Hematopoietic multipotent progenitor cell treated with erythropoietin and hydrocortisone succinate and interleukin-3 and kit ligand, for 15 days (in vitro differentiated cells): ENCODE measurements around the gene CAPG.
A peak's percentile ranks its signal among the peaks of the same experiment; 100 is the strongest.
"Not testable (repeated sequence)": the region's sequence is repeated elsewhere in the genome, so short reads cannot be mapped to it uniquely, and the experiment has no call there.

Experiments used
- DNase-seq: peaks from one replicate; pipeline ENCODE4 v3.0.0-alpha.2; 2015; ENCODE audit warnings: low spot score

Gene CAPG

DNA sequence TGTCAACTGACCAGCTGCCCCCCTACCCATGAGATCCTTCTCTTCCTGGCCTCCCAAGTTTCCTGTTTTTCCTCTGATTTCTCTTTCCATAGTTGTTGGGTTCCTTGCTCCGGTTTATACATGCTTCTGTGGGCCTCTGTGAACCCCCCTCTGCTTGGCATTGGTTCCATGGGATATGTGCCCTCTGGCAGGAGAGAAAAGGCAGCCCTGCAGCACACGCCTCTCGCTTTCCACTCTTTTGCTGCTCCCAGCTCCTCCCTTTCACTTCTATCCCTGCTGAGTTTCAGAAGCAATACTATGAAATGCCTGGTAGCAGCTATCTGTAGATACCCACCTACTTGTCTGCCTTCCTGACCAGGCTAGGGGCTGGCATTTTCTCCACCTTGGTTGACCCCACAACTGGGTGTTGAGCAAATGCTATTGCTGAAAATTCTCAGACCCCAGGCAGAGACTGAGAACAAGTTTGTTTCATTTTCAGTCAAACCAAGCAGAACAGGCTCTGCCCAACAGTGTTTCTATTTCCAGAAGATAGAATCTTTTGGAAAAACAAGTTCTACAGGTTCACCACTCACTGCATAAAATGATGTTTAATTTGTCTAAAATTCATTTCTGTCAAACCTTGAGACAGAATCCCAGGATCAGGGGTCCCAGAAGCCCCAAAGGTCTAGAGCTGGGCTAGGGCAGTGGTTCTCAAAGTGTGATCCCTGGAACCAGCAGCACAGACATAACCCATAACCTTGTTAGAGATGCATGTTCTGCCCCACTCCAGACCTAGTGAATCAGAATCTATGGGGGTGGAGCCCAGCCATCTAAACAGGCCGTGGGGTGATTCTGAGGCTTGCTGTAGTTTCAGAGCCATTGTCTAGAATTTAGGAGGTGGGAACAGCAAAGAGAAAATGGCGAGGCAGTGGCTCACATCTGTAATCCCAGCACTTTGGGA lies 13.4 kb downstream of the CAPG start:
- DNase-seq = no peak

DNA sequence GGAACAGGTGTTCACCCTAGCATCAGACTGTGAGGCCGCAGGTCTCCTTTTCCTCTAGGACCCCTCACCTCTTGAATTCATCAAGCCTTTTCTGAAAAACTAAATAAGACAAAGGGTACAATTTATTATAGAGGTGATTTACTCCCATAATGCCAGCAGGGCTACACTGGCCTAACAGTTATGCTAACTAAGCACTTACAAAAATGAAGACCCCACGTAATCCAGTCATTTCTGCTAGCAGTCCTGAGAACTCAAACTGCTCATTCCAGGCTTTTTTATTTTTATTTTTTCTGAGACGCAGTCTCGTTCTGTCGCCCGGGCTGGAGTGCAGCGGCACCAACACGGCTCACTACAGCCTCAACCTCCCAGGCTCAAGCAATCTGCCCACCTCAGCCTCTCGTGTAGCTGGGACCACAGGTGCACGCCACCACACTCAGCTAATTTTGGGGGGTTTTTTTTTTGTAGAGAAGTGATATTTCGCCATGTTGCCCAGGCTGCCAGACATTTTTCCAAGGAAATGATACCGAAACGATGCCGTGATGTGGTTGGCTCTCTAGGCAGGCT lies 14.2 kb downstream of the CAPG start:
- DNase-seq = no peak

- no peak for DNase-seq
Measured at GRCh38 chr2:85394976-85395375, 15.2 kb downstream of the CAPG start.

DNA sequence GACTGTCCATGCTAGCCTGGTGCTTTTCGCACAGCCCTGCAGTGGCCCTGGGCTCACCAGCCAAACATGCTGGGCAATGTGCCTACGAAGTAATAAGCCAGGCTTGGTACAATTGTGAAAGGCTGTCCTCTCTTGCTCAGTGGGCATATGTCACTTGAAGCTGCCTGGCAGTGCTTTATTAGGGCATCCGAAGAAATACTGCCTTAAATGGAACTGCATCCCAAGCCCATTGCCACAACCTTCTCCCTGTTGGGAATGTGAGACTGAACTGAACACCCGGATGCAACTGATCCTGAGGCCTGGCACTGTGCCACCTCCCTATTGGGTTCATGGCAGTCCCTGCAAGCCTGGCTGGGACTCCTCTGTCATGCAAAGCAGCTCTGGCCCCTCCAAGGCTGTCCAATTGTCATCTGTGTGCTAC lies 15.9 kb downstream of the CAPG start:
- DNase-seq = no peak

DNA sequence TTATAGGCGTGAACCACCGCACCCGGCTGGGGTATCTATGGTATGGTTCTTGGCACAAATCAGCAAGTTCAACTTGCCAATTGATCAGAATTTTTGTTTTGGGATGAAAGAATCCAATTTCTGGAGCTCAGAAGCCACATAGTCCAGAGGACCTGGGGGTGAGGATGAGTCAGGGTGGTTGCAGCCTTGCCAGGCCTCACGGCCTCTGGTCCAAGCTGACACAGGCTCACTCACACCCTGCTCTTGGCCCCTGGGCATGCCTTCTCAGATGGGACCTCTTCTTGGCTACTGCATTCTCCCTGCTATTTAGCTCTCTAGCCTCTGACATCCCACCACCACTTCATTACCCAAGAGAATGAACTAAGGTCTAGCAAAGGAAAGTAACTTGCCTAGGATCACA lies 16.3 kb downstream of the CAPG start:
- DNase-seq = no peak

DNA sequence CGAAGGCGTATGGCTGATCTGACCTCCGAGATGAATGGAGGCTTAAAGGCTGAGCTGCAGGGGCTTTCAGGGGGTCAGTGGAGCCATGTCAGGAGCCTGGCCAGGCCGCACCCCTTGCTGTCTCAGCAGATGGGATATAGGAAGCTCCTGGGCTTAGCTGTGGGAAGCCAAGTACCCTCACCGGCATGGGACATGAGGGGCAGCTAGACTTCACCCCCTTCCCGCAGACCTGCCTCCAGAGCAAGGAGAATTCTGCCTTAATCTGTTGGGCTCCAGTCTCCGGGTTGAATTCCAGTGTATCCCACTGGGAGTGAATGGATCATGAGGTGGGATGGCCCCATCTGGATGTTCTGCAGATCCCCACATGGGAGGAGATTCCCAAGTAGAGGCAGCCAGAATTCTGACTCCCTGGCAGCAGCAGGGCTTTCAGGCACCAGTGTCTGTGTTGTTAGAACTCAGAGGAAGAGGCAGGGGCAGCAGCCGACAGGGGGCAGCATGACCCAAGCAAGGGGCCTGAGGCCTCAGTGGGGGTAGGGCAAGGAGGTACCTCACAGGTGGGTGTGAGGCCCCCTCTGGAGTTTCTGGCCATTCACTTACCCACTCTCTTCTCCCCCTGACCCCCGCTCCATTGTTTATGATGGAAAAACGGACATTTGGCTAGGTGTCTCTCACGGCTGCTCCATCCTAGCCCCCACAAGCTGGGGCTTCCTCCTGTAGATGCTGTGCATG lies 19.1 kb downstream of the CAPG start:
- peak; percentile 52 for DNase-seq

DNA sequence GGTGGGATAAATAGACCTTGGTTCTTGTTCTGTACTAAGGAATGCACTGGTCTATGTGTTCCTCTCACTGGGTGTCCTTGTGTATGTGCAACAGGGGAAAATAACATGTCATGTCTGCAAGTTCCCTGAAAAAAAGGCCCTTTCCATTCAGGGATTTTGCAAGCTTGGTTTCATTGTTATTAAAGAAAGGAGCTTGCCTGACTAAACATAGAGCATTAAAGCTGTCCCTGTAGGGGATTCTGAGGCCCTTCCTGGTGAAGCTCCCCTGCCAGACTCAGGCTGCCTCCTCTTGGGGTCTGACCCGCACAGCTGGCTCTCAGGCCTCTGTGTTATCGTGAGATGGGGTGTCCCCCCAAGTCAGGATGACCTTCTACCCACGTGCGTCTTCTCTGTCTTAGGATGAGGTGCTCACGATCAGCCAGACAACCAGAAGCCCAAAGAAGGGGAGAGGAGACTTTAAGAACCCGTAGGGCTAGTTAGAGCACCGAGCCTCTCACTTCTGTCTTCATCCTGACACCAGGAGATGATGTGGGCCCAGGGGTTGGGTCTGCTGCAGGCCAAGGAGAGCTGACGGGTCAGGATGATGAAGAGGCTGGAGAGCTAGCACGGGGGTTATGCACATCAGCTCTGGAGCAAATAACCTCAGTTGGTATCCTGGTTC lies 21.2 kb downstream of the CAPG start:
- no peak for DNase-seq

DNA sequence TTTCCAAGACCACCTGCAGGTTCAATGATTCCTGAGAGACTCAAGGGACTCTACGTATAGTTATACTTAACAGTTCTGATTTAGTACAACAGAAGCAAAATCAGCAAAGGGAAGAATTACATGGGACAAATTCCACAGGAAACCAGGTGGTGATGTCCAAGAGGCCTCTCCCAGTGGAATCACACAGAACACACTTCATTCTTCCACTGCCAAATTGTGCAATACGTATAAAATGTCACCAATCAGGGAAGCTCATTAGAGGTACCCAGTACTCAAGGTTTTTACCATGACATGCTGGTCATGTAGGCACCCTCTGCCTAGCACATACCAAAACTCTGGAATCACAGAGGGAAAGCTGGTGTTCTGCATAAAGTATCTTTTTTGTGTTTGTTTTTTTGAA lies 22.4 kb downstream of the CAPG start:
- DNase-seq = no peak

- DNase-seq = no peak
Measured at GRCh38 chr2:85385746-85386145, 24.4 kb downstream of the CAPG start.

- DNase-seq = no peak
Measured at GRCh38 chr2:85383850-85384249, 26.3 kb downstream of the CAPG start.

GRCh38 chr2:85383151-85383550 lies 27.0 kb downstream of the CAPG start:
- not testable (repeated sequence) for DNase-seq

GRCh38 chr2:85380048-85380447 lies 30.1 kb downstream of the CAPG start:
- no peak for DNase-seq

DNA sequence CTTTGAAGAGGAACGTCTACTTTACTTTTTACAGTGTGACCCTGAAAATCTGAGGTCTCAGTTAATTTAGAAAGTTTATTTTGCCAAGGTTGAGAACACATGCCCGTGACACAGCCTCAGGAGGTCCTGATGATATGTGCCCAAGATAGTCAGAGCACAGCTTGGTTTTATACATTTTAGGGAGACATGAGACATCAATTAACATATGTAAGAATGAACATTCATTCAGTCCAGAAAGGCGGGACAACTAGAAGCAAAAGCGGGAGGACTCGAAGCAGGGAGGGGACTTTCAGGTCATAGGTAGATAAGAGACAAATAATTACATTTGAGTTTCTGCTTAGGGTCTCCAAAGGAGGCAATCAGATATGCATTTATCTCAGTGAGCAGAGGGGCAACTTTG lies 31.9 kb downstream of the CAPG start:
- no peak for DNase-seq

DNA sequence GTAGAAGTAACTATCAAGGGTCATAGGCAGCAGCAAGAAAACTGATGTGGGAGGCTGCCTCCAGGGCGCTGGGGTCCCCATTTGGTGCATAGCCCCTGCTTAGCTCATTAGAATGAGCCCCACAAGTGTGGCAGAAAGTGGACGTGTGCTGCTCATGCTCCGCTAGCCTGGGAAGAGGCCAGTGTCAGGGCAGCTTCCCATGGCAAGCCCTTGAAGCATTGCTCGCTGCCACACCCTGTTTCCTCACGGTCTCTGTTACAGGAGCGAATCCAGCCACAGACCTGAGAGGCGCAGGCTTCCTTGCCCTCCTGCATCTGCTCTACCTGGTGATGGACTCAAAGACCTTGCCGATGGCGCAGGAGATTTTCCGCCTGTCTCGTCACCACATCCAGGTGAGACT lies 33.1 kb downstream of the CAPG start:
- no peak for DNase-seq

- DNase-seq = no peak
Measured at GRCh38 chr2:85376291-85377065, 33.7 kb downstream of the CAPG start.

GRCh38 chr2:85371045-85371444 lies 39.1 kb downstream of the CAPG start:
- no peak for DNase-seq

DNA sequence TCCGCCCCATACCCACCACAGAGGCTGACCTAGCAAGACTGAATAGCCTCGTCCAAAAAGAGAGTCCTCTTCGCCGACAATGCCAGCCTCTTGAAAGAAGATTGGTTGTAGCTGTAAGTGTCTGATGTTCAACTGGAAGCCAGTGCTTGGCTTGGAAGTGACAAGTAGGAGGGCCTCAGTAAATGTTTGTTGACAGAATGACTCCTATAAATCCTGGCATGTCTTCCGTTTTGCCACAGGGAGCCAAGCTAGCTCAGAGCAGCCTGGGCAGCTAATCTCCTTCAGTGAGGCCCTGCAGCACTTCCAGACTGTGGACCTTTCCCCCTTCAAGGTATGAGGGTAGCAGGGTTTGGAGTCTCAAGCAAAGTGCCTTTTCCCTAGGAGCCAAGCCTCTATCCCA lies 40.7 kb downstream of the CAPG start:
- no peak for DNase-seq

- DNase-seq = no peak
Measured at GRCh38 chr2:85368921-85369320, 41.2 kb downstream of the CAPG start.

- no peak for DNase-seq
Measured at GRCh38 chr2:85367180-85367579, 43.0 kb downstream of the CAPG start.

GRCh38 chr2:85362653-85363387 lies 47.3 kb downstream of the CAPG start:
- DNase-seq = not testable (repeated sequence)

DNA sequence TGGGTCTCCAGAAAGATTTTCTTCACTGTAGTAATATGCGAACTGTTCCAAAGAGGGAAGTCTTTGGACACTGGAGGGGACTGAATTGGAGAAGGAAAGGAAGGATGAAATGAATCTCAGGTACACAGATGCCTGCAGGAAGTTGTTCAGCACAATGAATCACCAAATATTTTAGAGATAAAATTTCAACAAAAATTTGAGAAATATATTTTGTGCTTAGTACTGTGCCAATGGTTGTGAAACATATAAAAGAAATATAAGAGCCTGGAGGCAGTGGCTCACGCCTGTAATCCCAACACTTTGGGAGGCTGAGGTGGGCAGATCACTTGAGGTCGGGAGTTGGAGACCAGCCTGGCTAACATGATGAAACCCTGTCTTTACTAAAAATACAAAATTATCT lies 52.4 kb downstream of the CAPG start:
- no peak for DNase-seq
